SK-N-MC (cell line): ENCODE results near the gene HLCS.

ENCODE experiments used
- EZH2 ChIP-seq: fragments of 200-600 bp; sonication (generic); IDR thresholded peaks from one replicate; pipeline ENCODE4 v1.6.1; 2017; ENCODE audit warnings: antibody characterized with exemption
- FOXP2 ChIP-seq: optimal IDR thresholded peaks from 2 replicates; pipeline ENCODE3; 2011; ENCODE audit warnings: mild to moderate bottlenecking, moderate library complexity; ENCODE audit not compliant: insufficient read depth; ENCODE audit errors: extremely low read length, control extremely low read depth
- POLR2AphosphoS5 ChIP-seq: IDR thresholded peaks from 2 replicates; pipeline ENCODE4 v1.6.1; 2012; ENCODE audit warnings: mild to moderate bottlenecking, low read depth, low read length, borderline replicate concordance

- TF ChIP-seq EZH2 (no peak), POLR2AphosphoS5 (no peak), FOXP2 (no peak)
These were observed 148.6 kb downstream of the HLCS start for GRCh38 chr21:36817732-36818450.
